NCI-H2029 (cell line): ENCODE measurements around the gene CXXC1.
"Not testable (repeated sequence)": the region's sequence is repeated elsewhere in the genome, so short reads cannot be mapped to it uniquely, and the experiment has no call there.

Experiments used
- DNase-seq: peaks from one replicate; lab custom pipeline; 2025; lab: John Stamatoyannopoulos, UW

CXXC1 gene

DNA sequence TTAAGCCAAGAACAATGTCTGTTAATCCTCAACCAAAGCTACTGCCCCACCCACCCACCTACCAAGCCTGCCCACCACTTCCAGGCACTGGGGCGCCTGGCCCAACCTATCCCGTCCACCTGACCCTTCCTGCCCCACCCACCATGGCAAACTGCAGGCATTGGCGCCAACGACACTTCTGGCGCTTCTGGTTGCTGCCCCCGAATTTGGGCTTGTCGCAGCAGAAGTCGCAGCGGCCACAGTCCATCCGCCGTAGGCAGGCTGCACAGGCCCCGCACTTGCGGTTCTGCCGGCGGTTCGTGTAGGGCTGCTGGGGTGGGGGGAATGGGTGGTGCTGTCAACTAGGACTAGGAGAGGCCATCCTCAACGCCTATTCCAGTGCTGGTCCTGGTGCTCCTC lies 13.4 kb downstream of the CXXC1 start:
- DNase-seq, result no peak

DNA sequence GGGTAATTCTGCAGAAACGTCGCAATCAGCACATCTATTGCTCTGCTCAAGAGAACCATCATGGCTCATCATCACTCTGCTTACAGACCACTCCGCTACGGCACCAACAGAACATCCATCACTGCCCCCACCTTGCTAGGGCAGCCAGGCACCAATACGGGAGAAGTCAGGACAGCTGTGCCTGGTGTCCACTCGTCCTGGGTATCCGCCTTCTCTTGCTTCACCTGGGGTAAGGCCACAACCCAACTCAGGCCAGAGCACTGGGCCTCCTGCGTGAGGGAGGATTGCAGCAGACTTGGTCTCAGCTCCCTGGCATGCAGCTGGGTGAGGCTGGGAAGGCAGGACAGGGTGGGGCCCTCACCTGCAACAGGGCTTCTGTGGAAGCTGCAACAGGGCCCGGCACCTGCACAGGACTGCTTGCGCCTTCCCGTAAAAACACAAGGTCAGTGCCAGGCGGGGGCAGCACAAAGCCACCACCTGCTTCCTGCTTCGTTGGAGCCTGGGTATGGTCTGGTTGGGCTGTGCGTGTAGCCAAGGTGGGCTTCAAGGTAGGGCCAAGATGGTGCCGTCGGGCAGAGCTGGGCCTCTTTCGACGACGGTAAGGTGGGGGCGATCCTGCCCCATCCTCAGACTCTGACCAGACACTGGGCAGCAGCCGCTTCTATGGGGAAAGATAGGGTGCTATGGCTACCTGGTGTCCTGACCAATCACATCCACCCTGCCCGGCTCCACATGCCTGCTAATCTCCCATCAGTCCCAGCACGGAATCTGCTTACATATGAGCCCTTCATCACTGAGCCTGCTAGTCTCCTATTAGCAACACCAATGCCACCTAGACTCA lies 14.1 kb downstream of the CXXC1 start:
- no peak for DNase-seq

DNA sequence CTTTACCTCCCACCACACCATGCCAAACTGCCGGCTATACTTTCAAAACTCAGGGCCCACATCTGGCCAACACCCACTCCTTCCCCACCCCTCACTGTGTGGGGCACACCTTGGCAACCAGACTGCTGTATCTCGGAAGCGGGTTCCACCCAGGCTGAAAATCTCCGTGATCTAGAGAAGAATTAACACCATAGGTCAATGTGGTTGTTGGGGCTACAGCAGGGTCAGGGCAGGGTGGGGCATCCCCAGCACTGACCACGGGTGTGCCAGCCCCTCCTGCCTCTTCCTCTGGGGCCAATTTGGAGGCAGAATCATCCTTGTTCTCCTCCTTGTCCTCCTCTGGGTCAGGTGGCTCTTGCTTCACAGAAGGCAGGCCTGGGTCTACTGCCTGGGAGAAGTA lies 14.9 kb downstream of the CXXC1 start:
- no peak for DNase-seq

DNA sequence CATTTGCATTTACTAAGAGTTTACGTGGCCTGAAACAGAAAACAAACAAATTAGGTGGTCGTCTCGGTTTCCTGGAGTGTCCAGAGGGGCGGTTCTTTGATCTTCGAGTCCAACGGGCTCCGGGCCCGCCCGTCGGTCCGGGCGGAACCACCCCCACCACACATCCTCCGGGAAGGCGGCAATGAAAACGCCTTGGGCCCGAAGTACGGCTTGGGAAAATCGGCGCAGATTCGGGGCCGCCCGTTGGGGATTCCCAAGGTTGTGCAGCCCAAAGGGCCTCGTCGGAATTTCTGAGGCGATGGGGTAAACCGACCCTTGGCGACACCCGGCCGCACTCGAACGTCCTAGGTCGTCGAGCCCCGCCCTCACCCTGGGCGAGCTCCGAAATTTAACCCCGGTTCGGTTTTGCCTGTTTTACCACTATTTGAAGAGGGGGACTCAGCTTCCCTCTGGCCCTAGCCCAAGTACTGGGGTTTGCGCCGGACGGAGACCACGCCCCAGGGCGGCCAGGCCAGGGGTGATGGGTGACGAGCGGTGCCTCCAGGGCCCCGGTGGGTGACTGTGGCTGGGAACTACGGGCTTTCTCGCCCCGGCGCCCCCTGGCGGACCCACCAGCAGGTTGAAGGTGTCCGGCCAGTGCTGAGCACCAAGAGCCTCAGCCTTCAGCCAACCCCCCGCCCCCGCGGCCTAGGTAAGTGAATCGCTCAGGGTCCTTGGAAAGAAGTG lies 19.3 kb downstream of the CXXC1 start:
- DNase-seq, result peak; percentile 9

DNA sequence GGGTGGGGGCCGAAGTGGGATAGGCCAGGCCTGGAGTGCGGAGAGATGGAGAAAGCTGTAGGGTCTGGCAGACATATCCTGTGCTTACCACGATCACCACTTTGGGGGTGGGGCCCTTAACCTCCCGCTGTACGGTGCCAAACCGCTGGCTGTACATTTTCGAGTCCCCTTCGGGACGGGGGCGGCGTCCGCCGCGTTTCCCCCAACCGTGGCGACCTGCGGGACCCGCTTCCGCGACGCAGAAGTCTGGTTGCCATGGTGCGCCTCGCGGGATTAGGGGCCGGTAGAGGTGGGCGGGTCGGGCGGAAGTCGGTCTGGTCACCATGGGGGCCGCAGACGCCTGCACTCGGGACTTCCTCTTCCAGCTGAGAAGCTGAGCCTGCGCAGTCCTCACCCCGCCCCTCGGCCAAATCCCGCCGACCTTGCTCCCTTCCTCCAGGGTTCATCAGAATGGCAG lies 21.2 kb downstream of the CXXC1 start, which contains the start of gene CFAP53:
Gene CFAP53 (minus strand): TSS at position 248 of the 457 bp plus-strand sequence. CDS start 91 bp downstream, at position 157.
- peak; percentile 76 for DNase-seq

DNA sequence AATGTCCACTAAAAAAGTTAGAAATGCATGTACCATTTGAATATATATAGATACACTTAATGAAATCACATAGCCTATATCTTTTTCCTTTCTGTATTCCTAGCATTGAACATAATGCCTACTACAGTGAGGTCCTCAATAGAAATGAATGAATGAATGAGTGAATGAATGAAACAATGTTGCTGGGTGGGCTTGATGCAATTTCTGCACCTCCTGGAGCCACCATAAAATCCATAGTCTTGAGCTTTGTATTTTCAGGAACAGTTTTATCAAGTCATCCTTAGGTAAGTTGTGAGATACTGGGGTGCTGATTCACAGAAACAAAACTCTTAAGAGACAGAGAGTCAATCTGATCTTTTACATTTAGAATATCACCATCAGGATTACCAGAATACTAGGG lies 24.5 kb downstream of the CXXC1 start:
- no peak for DNase-seq

DNA sequence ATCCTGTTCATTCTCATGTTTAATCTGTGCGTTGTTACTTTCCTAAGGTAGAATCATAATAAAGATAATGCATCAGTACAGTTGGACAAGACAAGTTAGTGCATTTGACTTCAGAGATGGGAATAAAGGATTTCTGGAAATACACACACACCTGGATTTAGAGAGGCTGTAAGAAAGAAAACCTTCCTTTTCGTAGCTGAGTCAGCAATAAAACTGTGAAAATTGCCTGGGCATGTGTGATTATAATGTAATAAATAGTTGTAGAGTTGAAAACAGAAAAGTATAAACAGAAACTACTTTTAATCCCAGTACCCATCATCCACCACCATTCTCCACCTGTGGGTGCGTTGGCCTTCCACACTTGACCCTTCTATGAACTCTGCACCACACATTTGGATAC lies 36.6 kb downstream of the CXXC1 start:
- DNase-seq, result no peak

DNA sequence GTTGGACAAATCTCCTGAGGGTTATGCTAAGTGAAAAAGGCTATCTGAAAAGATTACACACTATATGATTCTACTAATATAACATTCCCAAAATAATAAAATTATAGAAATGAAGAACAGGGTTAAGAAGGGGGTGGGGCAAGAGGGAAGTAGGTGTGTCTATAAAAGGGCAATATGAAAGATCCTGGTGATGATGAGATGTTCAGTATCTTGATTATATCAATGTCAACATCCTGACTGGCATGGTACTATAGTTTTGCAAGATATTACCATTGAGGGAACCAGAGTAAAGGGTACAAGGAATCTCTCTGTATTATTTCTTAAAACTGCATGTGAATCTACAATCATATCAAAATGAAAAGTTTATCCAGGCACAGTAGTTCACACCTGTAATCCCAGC lies 37.9 kb downstream of the CXXC1 start:
- DNase-seq, result no peak

DNA sequence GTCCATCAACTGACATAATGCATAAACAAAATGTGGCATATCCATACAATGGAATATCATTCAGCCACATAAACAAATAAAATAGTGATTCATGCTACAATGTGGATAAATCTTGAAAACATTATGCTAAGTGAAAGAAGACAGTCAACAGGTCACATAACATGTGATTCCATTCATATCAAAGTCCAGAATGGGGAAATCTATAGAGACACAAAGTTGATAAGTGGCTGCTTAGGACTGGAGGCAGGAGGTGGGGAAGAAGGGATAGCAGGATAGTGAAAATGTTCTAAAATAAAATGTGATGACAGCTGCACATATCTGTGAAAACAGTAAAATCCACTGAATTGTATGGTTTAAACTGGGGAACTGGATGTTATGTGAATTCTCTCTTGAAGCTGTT lies 39.9 kb downstream of the CXXC1 start:
- no peak for DNase-seq

DNA sequence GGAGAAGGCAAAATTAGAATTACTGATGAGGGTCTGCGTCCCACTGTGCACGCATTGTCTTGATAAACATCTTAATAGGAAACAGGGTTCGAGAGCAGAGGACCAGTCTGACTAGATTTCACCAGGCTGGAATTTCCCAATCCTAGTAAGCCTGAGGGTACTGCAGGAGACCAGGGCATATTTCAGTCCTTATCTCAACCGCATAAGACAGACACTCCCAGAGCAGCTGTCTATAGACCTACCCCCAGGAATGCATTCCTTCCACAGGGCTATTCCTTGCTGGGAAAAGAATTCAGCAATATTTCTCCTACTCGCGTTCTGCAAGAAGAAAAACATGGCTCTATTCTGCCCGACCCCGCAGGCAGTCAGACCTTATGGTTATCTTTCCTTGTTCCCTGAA lies 45.7 kb downstream of the CXXC1 start:
- not testable (repeated sequence) for DNase-seq

DNA sequence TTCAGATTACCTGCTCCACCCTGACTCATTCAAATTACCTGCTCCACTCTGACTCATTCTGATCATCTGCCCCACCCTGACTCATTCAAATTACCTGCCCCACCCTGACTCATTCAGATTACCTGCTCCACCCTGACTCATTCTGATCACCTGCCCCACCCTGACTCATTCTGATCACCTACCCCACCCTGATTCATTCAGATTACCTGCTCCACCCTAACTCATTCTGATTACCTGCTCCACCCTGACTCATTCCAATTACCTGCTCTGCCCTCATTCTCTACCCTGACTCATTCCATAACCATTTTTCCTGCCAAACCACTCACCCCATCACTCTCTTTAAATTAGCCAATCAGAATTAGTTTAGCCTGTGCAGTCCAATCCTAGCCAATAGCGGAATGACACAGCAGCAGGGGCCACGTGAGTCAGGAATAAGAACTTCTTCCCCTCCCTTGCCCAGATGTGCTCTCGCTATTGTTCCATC lies 47.4 kb downstream of the CXXC1 start:
- no peak for DNase-seq

DNA sequence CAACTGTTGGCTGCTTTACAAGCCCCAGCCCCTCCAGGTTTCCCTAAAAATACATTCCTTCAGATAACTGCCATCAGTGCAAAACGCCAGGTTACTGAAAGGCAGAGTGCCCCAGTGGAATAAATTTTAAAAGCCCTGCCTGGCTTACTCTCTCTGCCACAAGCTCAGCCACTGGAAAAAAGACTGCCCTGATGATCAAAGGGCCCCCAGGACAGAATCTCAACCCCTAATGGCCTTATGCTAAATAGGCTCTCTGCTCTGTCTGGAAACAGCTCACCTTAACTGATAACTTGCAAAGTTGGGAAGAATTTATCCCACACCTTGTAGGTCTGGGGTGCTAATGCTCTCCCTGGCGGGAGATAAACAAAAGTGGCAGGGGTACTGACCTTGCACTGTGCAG lies 55.1 kb downstream of the CXXC1 start:
- DNase-seq, result no peak
